KOPT-K1 (cell line): ENCODE measurements around the gene TAOK3.

Source experiments
- H3K27ac ChIP-seq: fragments of 200-600 bp; sonication (generic); 2 replicates; pipeline ENCODE4 v1.5.1; 2016; ENCODE audit warnings: antibody characterized with exemption, mild to moderate bottlenecking, low read depth, low read length; ENCODE audit not compliant: poor library complexity, severe bottlenecking
- H3K36me3 ChIP-seq: fragments of 200-600 bp; sonication (generic); 2 replicates; pipeline ENCODE4 v1.5.1; 2017; ENCODE audit warnings: antibody characterized with exemption, mild to moderate bottlenecking, low read length, moderate library complexity; ENCODE audit not compliant: insufficient read depth
- H3K9me3 ChIP-seq: fragments of 200-600 bp; sonication (generic); 2 replicates; pipeline ENCODE4 v1.5.1; 2017; ENCODE audit warnings: antibody characterized with exemption, low read length, mild to moderate bottlenecking; ENCODE audit not compliant: insufficient read depth, poor library complexity, severe bottlenecking

Gene TAOK3

GRCh38 chr12:118190266-118190665 lies 182.4 kb downstream of the TAOK3 start:
- no peak overlapping the region for H3K27ac ChIP-seq
- no peaks in the 10 kb centered on the region for H3K9me3 ChIP-seq
- peaks cover 67% of the 10 kb centered on the region for H3K36me3 ChIP-seq

GRCh38 chr12:118189741-118190191 lies 182.9 kb downstream of the TAOK3 start:
- no peak overlapping the region for H3K27ac ChIP-seq
- peaks cover 66% of the 10 kb centered on the region for H3K36me3 ChIP-seq
- H3K9me3 ChIP-seq = no peaks in the 10 kb centered on the region

GRCh38 chr12:118188690-118189371 lies 183.9 kb downstream of the TAOK3 start:
- H3K36me3 ChIP-seq = peaks cover 62% of the 10 kb centered on the region
- no peak overlapping the region for H3K27ac ChIP-seq

GRCh38 chr12:118187751-118188435 lies 184.8 kb downstream of the TAOK3 start:
- peaks cover 52% of the 10 kb centered on the region for H3K36me3 ChIP-seq
- no peak overlapping the region for H3K27ac ChIP-seq
- H3K9me3 ChIP-seq = no peaks in the 10 kb centered on the region

More at GRCh38 chr12:118188690-118189371, 183.9 kb downstream of the TAOK3 start:
- H3K9me3 ChIP-seq = no peaks in the 10 kb centered on the region

- peaks cover 45% of the 10 kb centered on the region for H3K36me3 ChIP-seq
- no peaks in the 10 kb centered on the region for H3K9me3 ChIP-seq
- no peak overlapping the region for H3K27ac ChIP-seq
Measured at GRCh38 chr12:118185602-118186397, 186.9 kb downstream of the TAOK3 start.

GRCh38 chr12:118183711-118184110 lies 189.0 kb downstream of the TAOK3 start:
- H3K36me3 ChIP-seq = peaks cover 43% of the 10 kb centered on the region
- H3K9me3 ChIP-seq = no peaks in the 10 kb centered on the region
- no peak overlapping the region for H3K27ac ChIP-seq

GRCh38 chr12:118183155-118183554 lies 189.6 kb downstream of the TAOK3 start:
- Histone ChIP-seq H3K27ac (no peak overlapping the region), H3K36me3 (peaks cover 43% of the 10 kb centered on the region), H3K9me3 (no peaks in the 10 kb centered on the region)

GRCh38 chr12:118175823-118176447 lies 196.8 kb downstream of the TAOK3 start:
- Histone ChIP-seq H3K36me3 (peaks cover 90% of the 10 kb centered on the region), H3K9me3 (no peaks in the 10 kb centered on the region)

GRCh38 chr12:118166946-118167345 lies 205.8 kb downstream of the TAOK3 start:
- peaks cover 65% of the 10 kb centered on the region for H3K36me3 ChIP-seq
- no peak overlapping the region for H3K27ac ChIP-seq
- no peaks in the 10 kb centered on the region for H3K9me3 ChIP-seq

More at GRCh38 chr12:118175823-118176447, 196.8 kb downstream of the TAOK3 start:
- H3K27ac ChIP-seq = no peak overlapping the region

- Histone ChIP-seq H3K36me3 (peaks cover 65% of the 10 kb centered on the region), H3K9me3 (no peaks in the 10 kb centered on the region), H3K27ac (no peak overlapping the region)
Measured at GRCh38 chr12:118164798-118165486, 207.8 kb downstream of the TAOK3 start.

GRCh38 chr12:118160536-118160935 lies 212.2 kb downstream of the TAOK3 start:
- Histone ChIP-seq H3K36me3 (peaks cover 73% of the 10 kb centered on the region), H3K27ac (no peak overlapping the region), H3K9me3 (no peaks in the 10 kb centered on the region)

- Histone ChIP-seq H3K27ac (no peak overlapping the region), H3K9me3 (no peaks in the 10 kb centered on the region), H3K36me3 (peaks cover 81% of the 10 kb centered on the region)
Measured at GRCh38 chr12:118151755-118152154, 221.0 kb downstream of the TAOK3 start.

- H3K27ac ChIP-seq = no peak overlapping the region
- peaks cover 82% of the 10 kb centered on the region for H3K36me3 ChIP-seq
- no peaks in the 10 kb centered on the region for H3K9me3 ChIP-seq
Measured at GRCh38 chr12:118150625-118151024, 222.1 kb downstream of the TAOK3 start.

- Histone ChIP-seq H3K9me3 (no peaks in the 10 kb centered on the region), H3K36me3 (peaks cover 98% of the 10 kb centered on the region), H3K27ac (no peak overlapping the region)
Measured at GRCh38 chr12:118148287-118148686, 224.4 kb downstream of the TAOK3 start.
